HG02571 (cell line): ENCODE measurements around the gene XYLT1.

Experiments used
- ATAC-seq: cut with Tn5 transposase; IDR thresholded peaks from one replicate; pipeline ENCODE4 v1.9.1; 2021; ENCODE audit warnings: mild to moderate bottlenecking, moderate library complexity; ENCODE audit not compliant: unreplicated experiment

Gene XYLT1

GRCh38 chr16:17404941-17405689 is 65.6 kb downstream of the XYLT1 start:
- ATAC-seq: no peak

GRCh38 chr16:17403859-17404545 is 66.8 kb downstream of the XYLT1 start:
- no peak for ATAC-seq

- ATAC-seq: no peak
Observed at GRCh38 chr16:17403156-17403809, 67.5 kb downstream of the XYLT1 start.

GRCh38 chr16:17397499-17397891 is 73.3 kb downstream of the XYLT1 start:
- no peak for ATAC-seq

- no peak for ATAC-seq
Observed at GRCh38 chr16:17396762-17397498, 73.8 kb downstream of the XYLT1 start.

- ATAC-seq: no peak
Observed at GRCh38 chr16:17395849-17396480, 74.8 kb downstream of the XYLT1 start.

- ATAC-seq: no peak
Observed at GRCh38 chr16:17392857-17393692, 77.7 kb downstream of the XYLT1 start.

GRCh38 chr16:17392127-17392856 is 78.5 kb downstream of the XYLT1 start:
- ATAC-seq: no peak

GRCh38 chr16:17391715-17392114 is 79.0 kb downstream of the XYLT1 start:
- ATAC-seq: no peak

GRCh38 chr16:17389384-17389783 is 81.4 kb downstream of the XYLT1 start:
- no peak for ATAC-seq

GRCh38 chr16:17387256-17387655 is 83.5 kb downstream of the XYLT1 start:
- ATAC-seq: no peak

- ATAC-seq: no peak
Observed at GRCh38 chr16:17386229-17386628, 84.5 kb downstream of the XYLT1 start.

GRCh38 chr16:17384471-17384870 is 86.3 kb downstream of the XYLT1 start:
- no peak for ATAC-seq

- no peak for ATAC-seq
Observed at GRCh38 chr16:17382949-17383863, 87.6 kb downstream of the XYLT1 start.

GRCh38 chr16:17382514-17382913 is 88.2 kb downstream of the XYLT1 start:
- no peak for ATAC-seq

GRCh38 chr16:17381784-17382183 is 89.0 kb downstream of the XYLT1 start:
- no peak for ATAC-seq

GRCh38 chr16:17380613-17381012 is 90.1 kb downstream of the XYLT1 start:
- ATAC-seq: no peak

GRCh38 chr16:17379121-17379571 is 91.6 kb downstream of the XYLT1 start:
- ATAC-seq: no peak
